ENCODE data around the gene TPMT.

Gene TPMT

DNA sequence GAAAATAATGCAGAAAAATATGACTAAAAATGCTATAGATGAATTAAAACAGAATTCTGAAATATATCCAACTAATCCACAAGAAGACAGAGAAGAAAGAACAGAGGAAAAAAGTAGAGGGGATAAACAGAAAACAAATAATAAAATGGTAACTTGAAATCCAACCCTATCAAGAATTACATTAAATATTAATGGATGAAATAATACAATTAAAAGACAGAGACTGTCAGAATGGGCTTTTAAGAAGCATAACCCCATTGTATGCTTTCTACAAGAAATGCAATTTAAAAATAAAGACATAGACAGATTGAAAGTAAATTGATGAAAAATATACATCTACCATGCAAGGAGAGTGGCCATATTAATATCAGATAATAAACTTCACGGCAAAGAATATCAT lies 47.8 kb downstream of the TPMT start:
- DNase-seq = no peak

DNA sequence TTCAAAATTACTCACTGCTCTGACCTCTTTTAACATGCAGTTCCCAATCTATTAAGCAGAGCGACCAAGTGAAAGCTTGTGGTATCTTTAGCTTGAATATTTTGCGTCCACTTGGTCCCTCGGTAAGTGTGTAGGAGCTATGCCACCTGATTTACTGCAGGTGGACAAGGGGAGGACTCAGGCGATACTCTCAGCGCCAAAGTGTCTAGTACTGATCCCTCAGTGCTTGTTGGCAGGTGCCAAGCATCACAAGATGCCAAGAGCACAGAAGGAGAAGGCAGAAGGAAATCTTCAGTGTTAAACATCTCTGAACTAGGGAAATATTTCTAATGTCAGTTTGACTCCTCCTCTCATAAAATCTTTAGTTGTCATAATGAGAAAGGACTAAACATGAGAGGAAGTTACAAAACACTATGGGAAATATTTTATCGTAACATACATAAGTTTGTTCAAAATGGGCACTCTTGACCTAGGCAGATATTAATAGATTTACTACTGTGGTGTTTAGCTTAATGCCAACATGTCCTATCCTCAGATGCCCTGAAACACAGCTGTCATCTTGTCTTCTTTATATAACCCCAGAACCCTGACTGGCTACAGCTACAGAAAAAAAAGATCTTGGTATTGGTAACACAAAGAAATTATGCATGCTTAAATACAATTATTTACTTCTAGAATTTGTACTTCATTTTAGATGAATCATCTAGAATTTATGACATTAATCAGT lies 51.9 kb downstream of the TPMT start:
- DNase-seq = no peak

DNA sequence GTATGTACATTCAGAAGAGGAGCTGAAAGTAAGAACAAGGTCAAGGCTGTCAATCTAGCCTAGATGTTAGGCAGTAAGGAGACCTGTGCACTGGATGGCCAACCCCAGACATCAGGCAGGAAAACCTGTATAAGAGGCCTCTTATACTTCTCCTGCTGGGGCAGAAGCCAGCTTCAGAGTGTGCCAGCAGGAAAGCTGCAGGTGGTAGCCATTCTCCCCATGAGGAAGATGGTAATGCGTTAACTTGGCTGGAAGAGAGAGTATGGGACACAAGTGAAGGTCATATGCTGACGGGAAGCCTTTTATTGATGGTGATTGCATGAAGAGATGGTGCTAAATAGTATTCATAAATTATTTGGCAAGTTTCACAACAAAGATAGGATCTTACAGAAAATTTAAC lies 53.0 kb downstream of the TPMT start:
- no peak for DNase-seq

DNA sequence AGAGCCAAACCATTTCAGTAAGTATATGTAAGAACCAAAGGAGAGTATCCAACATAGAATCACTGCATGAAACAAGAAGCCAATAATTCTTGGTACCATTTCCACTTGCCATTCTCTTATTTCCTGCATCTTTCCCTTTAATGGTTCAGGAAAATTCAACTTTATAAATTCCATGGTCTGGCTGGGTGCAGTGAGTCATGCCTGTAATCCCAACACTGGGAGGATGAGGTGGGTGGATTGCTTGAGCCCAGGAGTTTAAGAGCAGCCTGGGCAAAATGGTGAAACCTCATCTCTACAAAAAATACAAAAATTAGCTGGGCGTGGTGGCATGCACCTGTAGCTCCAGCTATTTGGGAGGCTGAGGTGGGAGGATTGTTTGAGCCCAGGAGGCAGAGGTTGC lies 53.6 kb downstream of the TPMT start:
- no peak for DNase-seq

DNA sequence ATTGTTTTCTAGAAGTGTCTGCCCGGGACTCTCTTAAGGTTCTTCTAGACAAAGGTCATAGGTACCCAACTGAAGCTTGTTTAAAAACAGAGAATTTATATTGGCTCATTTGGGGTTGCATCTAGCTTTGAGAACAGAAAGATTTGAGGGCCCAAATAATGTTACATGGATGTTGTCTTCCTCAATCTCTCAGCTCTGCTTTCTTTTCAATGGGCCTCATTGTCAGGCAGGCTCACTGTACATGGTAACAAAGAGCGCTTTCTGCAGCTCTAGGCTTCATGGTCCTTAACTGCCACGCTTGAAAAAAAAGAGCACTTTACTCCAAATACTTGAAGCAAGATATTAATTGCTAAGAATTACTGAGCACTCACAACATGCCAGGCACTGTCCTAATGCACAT lies 54.6 kb downstream of the TPMT start:
- DNase-seq = no peak

DNA sequence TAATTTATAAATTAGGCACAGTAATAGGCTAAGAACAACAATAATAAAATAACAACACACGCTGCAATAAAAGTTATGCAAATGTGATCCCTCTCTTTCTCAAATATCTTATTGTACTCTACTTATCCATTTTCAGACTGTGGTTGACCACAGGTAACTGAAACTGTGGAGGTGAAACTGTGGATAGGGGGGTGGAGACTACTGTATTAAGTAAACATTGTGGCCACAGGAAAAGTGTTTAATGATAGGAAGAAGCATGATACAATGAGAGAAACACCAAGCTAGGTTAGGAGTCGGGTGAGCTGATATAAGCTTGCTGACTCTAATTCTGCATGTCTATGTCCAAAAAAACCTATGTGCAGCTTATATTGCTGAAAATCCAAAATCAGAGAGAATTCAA lies 55.4 kb downstream of the TPMT start:
- no peak for DNase-seq

DNA sequence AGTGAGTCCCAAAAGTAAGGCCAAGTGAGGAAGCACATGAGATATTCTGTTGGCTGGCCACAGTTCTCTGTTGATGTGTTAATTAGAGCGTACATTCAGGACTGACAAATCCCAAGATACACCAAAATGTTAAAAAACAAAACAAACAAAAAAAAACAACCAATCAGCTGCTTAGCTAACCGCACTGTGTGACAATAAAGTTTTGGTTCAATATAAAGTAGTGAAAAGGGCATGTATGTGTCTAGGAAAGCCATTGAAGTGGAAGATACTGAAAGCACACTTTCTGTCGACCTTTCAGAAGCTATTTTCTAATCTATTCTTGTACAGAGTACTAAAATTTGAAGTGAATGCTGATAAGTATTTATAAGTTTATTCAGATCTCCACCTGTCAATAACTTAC lies 58.5 kb downstream of the TPMT start:
- DNase-seq = no peak

DNA sequence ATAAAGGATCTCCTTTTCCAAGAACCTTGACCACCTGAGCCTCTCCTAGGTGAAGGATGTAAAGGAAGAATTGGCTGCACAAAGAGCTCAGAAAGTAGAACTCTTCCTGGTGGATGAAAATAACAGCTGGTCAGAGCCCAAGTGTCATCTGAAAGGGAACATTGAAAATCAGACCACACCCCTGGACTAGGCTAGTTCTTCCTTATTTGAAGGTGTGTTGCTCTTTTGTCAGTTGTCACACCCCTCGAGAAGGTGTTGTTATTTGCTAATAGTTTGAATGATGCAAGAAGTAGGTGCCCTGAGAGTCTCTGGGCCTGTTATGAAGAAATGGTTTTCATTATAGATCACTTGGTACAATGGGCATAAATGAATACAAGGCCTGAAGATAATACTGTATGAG lies 63.5 kb downstream of the TPMT start:
- no peak for DNase-seq

DNA sequence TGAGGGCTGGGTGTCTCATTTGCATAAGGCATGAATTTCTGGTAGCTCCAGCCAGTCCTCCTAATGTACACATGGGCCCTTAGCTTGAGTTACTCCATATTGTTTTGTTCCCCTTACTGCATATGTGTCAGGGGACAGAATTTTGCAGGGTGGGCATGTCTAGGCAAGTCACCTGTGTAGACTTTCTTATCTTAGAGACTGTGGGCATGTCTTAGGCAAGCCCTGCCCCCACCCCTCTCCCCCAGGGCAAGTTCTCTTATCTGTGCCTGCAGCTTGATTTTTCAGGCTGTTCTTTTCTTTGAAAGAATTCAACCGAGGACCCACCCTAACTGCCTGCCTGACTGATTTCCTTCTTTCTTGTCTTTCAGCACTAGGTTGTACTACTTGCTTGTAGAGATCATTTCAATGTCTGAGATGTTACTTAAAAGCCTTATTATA lies 64.5 kb downstream of the TPMT start:
- DNase-seq = no peak

DNA sequence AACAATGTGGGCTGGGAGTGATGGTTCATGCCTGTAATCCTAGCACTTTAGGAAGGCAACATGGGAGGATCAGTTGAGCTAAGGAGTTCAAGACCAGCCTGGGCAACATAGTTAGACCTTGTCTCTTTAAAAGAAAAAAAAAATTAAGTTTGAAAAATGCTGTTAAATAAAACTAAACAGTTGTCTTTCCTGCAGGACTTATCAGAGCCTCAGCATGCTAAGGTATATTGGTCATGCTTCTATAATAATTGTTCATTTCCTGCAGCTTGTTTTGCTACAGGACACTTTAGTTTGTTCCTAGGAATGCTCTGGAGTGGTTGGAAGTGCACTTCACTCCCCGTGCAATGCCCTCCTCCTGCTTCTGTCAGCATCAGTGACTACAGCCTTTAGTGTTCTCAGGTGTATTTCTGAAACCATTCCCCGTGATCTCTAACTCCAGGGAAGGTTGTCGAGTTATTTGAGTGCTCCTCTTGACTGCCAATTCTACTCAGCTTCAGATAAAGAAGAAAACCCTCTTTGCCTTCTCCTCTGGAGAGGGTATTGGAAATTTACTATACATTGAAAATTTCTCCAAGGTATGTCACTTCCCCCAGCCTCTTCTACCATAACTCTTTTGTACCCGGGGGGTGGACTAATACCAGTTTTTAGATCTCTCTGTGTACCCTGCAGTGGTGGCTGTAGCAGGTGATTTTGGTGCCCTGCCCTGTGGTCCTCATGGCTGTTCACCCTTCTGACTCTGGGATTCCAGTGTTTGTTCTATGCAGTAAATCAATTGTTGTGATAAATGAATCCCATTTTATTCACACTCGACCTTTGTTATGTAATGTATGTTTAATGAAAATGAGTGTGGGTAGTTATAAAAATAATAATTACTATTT lies 66.2 kb downstream of the TPMT start:
- no peak for DNase-seq

DNA sequence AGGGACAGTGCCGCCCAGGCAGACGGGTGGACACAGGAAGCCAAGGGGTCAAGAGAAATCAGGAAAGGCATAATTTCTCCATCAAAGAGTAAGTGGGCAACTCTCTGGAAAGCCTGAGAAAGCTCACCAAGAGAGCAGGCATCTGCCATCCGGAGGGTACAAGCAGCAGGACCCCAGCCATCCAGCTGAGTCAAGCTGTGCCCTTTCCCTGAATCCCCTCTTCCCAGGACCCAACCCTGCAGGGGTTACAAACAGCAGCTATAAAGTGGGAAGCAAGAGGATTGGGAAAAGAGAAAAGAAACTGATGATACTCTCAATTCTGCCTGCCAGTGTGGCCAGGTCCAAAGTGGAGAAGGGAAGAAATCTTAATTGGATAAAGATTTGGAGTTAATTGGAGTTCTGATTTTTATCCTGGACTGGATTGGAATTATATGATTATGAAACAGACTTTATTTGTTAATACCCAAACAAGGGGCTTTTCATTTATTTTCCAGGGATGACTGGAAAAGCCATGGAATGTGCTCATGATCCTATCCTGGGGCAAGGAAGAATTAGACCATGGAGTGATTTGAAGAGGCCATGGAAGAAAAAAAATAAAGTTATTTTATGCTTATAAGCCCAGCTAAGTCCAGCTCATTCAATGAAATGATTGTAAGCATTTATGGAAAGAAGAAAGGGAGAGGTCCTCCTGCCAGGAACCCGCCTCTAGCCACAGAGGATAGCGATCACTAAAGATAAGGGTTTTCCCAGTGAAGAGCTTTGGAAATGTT lies 67.3 kb downstream of the TPMT start:
- DNase-seq = no peak

DNA sequence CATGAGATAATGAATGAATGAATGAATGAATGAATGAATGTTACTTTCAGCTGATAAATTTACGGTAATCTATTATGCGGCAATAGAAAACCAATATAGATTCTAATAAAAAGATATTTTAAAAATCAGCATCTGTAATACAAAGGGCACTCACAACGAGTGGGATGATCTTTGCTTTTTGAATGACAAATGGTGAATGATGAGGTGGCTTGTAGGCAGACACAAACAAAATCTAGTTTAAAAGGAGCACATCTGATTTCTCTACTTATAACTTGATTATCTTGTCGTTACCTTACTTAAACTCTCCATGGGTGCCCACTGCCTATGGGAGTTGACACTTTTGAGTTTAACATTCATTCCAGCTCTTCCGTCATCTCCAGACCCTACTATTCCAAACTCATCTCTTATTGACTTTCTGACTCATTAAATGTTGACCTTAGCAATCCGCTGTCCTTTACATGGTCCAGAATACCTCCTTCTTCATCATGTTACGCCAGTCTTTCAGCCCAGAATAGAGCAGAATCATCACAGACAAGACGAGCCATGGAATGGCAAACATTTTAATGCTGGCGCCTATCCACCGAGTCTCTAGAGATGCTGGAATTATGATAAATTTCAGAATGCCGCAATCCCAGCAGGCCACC lies 73.7 kb downstream of the TPMT start:
- DNase-seq = no peak

DNA sequence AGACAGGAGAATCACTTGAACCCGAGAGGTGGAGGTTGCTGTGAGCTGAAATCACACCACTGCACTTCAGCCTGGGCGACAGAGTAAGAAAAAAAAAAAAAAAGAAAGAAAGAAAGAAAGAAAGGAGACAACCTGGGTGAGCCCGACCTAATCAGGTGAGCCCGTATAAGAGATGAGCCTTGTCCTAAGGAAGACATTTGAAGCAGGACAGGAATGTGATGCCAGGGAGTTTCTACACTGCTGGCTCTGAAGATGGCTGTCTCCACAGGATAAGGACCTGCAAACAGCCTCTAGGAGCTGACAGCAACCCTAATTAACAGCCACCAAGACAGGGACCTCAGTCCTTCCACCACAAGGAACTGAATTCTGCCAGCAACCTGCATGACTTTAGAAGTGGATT lies 74.3 kb downstream of the TPMT start:
- no peak for DNase-seq

DNA sequence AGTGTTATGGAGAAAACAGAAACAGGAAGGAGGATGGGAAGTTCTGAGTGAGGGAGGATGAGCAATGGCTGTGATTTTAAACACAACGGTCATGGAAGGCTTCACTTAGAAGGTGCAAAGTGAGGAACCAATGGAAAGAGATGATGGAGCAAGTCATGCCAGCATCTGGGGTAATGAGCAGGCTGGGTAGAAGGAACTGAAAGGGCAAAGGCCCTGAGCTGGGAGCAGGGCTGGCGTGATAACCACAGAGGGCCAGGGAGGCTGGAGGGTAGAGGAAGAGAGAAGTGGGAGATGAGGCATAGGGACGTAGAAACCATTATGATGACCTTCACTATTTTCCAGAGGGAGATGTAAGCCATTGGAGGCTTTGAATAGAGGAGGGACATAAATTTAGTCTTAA lies 76.0 kb downstream of the TPMT start:
- DNase-seq = peak; percentile 2 to 5
